Measurements from ENCODE around the gene KRT4. TPM values are rescaled to one million over a fixed set of nuclear protein-coding genes. Genes with fewer than 3 reads are reported as not detected.
"Not testable (repeated sequence)": the region's sequence is repeated elsewhere in the genome, so short reads cannot be mapped to it uniquely, and the experiment has no call there.

The KRT4 gene
- total RNA-seq, 1 experiment from 2014 or later, result not detected

DNA sequence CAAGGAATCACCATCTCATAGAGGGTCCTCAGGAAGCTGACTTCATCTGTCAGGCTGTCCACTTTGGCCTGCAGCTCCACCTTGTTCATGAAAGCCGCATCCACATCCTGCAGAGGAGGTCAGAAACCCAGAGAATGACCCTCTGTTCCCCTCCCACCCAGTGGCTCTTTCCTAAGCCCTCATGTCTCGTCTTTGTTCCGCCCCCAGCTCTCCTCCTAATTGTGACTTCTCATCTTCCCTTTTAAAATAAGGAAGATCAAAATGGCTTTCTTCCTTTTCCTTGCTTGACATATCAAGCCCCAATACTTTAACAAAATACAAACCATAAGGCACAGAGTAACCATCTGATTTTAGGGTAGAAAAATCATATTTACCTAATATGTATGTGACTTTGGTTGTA, 41.1 kb downstream of the KRT4 start:
- Histone ChIP-seq H3K4me3 (ENCODE audit: insufficient read depth, low read depth, low read length) (no peak overlapping the region), H3K27me3 (ENCODE audit: control insufficient read depth, insufficient read depth, low read length) (no peaks in the 10 kb centered on the region; the same call in 1 of the 2 replicates), H3K36me3 (replicated peaks; ENCODE audit: control insufficient read depth, insufficient read depth, low read length) (no peaks in the 10 kb centered on the region)
- DNase-seq, result no peak

DNA sequence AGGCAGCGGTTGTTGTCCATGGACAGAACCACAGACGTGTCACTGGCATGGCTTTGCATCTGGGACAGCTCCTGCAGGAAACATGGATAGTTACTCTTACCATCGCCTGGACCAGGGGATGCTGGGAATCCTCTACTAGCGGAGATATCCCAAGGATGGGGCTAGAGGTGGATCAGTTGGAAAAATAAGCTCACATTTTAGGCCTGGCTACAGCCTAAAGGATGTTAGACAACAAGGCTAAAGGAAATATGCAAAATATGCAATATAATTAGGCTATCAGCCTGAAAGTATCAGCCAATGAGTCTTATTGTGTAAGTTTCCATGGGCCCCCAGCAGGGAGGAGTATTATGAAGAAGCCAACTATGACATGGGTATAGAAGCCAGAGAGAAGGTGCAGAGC, 41.7 kb downstream of the KRT4 start:
- Histone ChIP-seq H3K4me3 (ENCODE audit: insufficient read depth, low read depth, low read length) (no peak overlapping the region), H3K27me3 (ENCODE audit: control insufficient read depth, insufficient read depth, low read length) (no peaks in the 10 kb centered on the region; the same call in 1 of the 2 replicates), H3K36me3 (replicated peaks; ENCODE audit: control insufficient read depth, insufficient read depth, low read length) (no peaks in the 10 kb centered on the region)
- DNase-seq, result no peak

DNA sequence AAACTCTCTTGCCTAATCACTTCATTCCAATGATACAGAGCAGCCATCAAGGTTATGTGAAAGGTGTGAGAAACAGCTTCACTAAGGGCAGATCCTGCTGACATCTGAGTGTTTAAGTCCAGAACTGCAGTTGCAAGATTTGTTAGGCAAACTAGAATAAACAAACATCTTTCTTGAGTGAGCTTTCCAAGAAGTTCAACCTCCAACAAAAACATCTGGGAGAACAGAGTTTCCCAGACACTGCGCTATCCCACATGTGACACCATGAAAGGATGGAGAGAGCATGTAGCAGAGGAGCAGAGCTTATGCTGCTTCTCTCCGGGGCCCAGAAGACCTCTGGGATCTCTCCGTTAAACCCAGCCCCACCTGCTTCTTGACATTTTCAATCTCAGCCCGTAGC, 42.4 kb downstream of the KRT4 start:
- DNase-seq, result no peak
- H3K36me3 ChIP-seq (replicated peaks; ENCODE audit: control insufficient read depth, insufficient read depth, low read length), result no peaks in the 10 kb centered on the region
- H3K4me3 ChIP-seq (ENCODE audit: insufficient read depth, low read depth, low read length), result no peak overlapping the region
- H3K27me3 ChIP-seq (ENCODE audit: control insufficient read depth, insufficient read depth, low read length), result no peaks in the 10 kb centered on the region; the same call in 1 of the 2 replicates

DNA sequence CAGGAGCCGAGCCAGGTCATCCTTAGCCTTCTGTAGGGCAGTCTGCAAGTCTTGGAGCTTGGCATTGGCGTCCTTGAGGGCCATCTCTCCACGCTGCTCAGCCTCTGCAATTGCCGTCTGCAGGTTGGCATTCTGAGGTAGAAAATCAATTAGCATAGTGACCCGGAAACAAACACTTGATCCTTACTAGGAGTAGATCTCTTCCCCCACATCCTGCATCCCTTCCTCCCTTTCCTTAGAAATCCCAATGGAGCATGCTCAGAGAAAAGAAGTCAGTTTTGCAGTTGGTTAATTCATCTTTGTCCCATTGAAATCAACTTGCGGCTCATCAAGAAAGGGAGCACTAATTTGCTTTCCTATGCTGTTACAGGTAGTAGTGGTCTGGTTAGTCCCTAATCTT, 42.8 kb downstream of the KRT4 start:
- no peak for DNase-seq

DNA sequence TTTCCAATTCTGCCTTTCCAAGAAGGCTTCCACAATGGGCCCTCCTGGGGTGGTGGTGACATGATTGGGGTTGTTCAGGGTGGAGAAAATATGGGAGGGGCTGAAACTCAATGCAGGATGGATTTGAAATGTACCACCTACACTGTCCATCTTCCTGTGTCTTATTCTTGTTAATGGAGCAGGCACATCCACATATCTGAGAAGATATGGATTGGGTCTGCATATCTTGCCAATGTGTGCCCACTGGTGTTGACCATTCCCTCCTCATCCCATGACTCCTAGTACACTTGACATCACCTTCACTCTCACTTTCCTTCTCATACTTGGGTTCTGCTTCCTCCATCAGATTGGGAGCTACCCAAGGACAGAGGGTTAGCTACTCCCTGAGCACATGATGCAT, 44.0 kb downstream of the KRT4 start:
- H3K27me3 ChIP-seq (ENCODE audit: control insufficient read depth, insufficient read depth, low read length), result no peaks in the 10 kb centered on the region; the same call in 1 of the 2 replicates
- H3K4me3 ChIP-seq (ENCODE audit: insufficient read depth, low read depth, low read length), result no peak overlapping the region
- H3K36me3 ChIP-seq (replicated peaks; ENCODE audit: control insufficient read depth, insufficient read depth, low read length), result no peaks in the 10 kb centered on the region
- DNase-seq, result no peak

More for the DNA sequence above, 42.8 kb downstream of the KRT4 start:
- H3K36me3 ChIP-seq (replicated peaks; ENCODE audit: control insufficient read depth, insufficient read depth, low read length), result no peaks in the 10 kb centered on the region
- no peak overlapping the region for H3K4me3 ChIP-seq (ENCODE audit: insufficient read depth, low read depth, low read length)
- H3K27me3 ChIP-seq (ENCODE audit: control insufficient read depth, insufficient read depth, low read length), result no peaks in the 10 kb centered on the region; the same call in 1 of the 2 replicates

DNA sequence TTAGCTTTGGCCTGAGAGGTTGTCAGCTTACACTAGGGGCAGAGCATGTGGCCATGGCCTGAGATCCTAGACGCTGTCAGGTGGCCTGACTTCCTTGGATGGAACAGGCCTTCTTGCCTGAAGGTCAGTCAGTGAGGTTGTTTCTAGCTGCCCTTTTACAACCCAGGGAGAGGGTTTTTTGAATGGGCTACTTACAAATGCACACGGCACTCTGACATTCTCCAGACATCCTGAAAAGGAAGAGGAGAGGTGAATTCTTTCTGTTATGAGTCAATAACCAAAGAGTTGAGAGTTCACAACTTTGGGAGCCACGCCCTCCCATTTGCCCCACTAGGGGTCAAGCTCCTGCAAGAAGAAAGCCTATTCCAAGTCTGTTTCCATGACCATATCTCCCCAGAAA, 44.6 kb downstream of the KRT4 start:
- no peak for DNase-seq
- Histone ChIP-seq H3K27me3 (ENCODE audit: control insufficient read depth, insufficient read depth, low read length) (no peaks in the 10 kb centered on the region; the same call in 1 of the 2 replicates), H3K4me3 (ENCODE audit: insufficient read depth, low read depth, low read length) (no peak overlapping the region), H3K36me3 (replicated peaks; ENCODE audit: control insufficient read depth, insufficient read depth, low read length) (no peaks in the 10 kb centered on the region)

DNA sequence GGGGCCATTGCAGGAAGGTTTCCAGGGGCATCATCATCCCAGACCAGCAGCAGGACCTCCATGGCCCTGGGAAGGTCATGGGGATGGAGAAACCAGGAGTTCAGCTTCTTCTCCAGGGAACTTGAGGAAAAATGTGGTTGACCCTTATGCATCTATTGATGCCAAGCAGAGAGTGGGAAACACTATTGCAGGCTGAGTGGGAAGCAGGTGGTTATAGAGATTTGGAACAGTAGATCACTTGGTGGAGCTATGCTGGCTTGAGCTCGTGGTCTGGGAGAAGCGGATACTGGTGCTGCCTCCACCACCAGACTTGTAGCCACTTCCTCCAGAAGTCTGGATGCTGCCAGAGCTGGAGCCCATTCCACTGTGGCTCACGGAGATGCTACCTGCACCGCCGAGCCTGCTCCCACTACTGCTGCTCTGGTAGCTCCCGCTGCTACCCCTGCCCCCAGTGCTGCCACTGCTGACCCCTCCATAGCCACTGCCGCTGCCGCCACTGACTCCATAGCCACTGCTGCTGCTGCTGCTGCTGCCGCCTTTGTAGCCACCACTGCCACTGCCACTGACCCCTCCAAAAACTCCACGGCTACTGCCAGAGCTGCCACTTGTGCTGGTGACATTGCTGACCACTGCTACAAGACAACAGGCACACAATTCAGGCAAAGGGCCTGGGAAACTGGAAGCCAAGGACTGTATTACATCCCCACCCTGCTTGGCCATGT, 45.3 kb downstream of the KRT4 start:
- H3K4me3 ChIP-seq (ENCODE audit: insufficient read depth, low read depth, low read length), result no peak overlapping the region
- no peaks in the 10 kb centered on the region for H3K36me3 ChIP-seq (replicated peaks; ENCODE audit: control insufficient read depth, insufficient read depth, low read length)
- no peak for DNase-seq
- H3K27me3 ChIP-seq (ENCODE audit: control insufficient read depth, insufficient read depth, low read length), result no peaks in the 10 kb centered on the region; the same call in 1 of the 2 replicates

DNA sequence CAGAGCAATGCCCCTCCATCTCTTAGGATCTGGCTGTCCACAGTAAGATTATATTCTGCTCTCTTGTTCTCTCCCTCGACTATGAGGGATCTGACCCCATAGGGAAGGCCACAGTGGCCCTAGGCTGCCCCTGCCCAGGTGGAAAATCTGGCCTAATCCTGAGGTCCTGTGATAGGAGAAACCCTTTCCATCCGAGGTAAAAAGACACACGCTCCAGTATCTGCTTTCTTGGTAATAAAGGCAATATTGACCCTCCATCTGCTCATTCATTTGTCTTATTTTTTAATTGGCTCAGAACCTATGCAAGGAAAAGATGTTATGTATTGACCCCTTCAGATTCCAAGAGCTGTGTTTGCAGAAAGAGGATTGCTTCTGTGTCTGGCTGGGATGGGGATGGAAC, 46.5 kb downstream of the KRT4 start:
- no peak for DNase-seq
- H3K4me3 ChIP-seq (ENCODE audit: insufficient read depth, low read depth, low read length), result no peak overlapping the region
- no peaks in the 10 kb centered on the region; the same call in 1 of the 2 replicates for H3K27me3 ChIP-seq (ENCODE audit: control insufficient read depth, insufficient read depth, low read length)
- H3K36me3 ChIP-seq (replicated peaks; ENCODE audit: control insufficient read depth, insufficient read depth, low read length), result no peaks in the 10 kb centered on the region

DNA sequence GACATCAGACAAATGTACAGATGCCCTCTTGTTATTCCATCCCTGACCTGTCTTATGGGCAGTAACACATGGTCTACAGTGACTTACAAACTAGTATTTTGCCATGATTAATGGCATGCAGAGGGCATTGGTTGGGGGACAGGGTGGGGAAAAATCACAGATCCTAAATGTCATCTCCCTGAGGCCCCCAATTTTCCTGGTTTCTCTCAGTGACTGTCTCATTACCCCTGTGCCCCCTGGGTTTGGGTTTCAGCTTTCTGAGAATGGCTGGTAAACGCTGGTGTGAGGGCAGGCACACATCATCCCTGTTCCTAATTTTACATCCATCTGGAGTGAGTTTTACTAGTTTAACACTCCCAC, 46.9 kb downstream of the KRT4 start:
- no peak for DNase-seq
- H3K4me3 ChIP-seq (ENCODE audit: insufficient read depth, low read depth, low read length), result no peak overlapping the region
- no peaks in the 10 kb centered on the region; the same call in 1 of the 2 replicates for H3K27me3 ChIP-seq (ENCODE audit: control insufficient read depth, insufficient read depth, low read length)
- H3K36me3 ChIP-seq (replicated peaks; ENCODE audit: control insufficient read depth, insufficient read depth, low read length), result no peaks in the 10 kb centered on the region

DNA sequence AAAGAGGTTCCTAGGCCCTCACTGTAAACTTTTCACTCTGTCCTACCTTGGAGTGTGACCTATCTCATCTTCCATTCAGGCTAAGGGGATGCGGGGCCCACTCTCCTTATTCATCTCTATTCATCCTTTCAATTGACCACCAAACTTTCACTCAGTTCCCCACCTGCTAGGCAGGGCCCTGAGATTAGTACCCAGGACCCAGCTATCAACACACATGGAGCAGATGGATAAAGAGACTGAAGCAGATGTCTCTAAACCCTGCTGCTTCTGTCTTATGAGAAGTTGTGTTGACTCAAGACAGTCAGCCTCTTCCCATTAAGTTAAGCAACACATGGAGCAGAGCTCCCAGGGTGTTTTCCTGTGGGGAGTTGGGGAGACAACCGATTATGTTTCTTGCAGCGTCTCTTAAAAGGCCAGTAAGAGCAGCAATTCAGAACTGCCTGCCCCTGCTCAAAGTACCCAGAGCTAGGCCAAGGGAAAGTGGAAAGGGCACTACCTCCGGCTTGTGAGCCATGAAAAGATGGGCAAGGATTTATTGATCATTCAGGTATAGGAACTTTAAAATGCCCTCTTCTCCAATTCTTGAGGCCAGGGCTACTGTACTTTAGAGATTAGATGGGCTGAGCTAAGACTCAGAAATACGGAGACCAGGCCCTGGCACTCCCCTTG, 47.4 kb downstream of the KRT4 start:
- no peaks in the 10 kb centered on the region; the same call in 1 of the 2 replicates for H3K27me3 ChIP-seq (ENCODE audit: control insufficient read depth, insufficient read depth, low read length)

DNA sequence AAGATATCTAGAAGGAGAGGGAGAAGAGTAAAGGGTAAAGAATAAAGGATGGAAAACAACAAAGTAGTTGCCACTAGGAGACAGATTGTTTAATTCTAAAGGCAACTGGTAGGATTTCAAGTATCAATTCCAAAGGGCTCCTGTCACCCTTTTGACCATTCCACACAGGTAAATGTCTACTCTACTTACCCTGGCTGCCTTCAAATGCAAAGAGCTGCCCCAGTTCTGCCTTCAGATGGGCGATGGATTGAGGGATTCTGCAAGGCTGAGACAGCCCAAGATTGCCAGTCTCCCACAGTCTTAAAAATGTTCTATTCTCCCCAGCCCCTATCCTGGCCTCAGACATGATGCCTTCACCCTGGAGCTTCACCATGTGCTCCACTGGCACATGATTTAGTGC, 48.2 kb downstream of the KRT4 start:
- Histone ChIP-seq H3K36me3 (replicated peaks; ENCODE audit: control insufficient read depth, insufficient read depth, low read length) (no peaks in the 10 kb centered on the region), H3K4me3 (ENCODE audit: insufficient read depth, low read depth, low read length) (no peak overlapping the region), H3K27me3 (ENCODE audit: control insufficient read depth, insufficient read depth, low read length) (no peaks in the 10 kb centered on the region; the same call in 1 of the 2 replicates)
- no peak for DNase-seq

More for the DNA sequence above, 47.4 kb downstream of the KRT4 start:
- DNase-seq, result no peak
- no peaks in the 10 kb centered on the region for H3K36me3 ChIP-seq (replicated peaks; ENCODE audit: control insufficient read depth, insufficient read depth, low read length)
- no peak overlapping the region for H3K4me3 ChIP-seq (ENCODE audit: insufficient read depth, low read depth, low read length)

DNA sequence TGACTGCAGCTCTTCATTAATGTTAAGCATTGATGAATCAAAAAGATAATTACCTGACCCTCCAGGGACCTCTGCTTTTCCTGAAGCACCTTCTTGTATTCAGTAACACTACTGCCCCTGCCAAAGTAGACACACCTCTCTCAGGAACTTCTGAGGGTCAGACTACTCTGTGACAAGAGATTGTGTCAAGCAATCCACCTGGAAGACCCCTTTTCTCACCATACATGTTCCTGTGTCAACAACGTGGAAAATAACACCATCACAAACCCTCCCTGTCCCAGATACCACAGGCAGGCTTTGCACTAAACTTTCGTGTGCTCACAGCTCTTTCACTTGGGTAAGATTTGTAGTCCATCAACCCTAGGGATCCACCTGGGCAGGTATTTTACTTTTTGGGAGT, 49.9 kb downstream of the KRT4 start:
- H3K36me3 ChIP-seq (replicated peaks; ENCODE audit: control insufficient read depth, insufficient read depth, low read length), result no peaks in the 10 kb centered on the region
- H3K27me3 ChIP-seq (ENCODE audit: control insufficient read depth, insufficient read depth, low read length), result no peaks in the 10 kb centered on the region
- no peak for DNase-seq
- no peak overlapping the region for H3K4me3 ChIP-seq (ENCODE audit: insufficient read depth, low read depth, low read length)

DNA sequence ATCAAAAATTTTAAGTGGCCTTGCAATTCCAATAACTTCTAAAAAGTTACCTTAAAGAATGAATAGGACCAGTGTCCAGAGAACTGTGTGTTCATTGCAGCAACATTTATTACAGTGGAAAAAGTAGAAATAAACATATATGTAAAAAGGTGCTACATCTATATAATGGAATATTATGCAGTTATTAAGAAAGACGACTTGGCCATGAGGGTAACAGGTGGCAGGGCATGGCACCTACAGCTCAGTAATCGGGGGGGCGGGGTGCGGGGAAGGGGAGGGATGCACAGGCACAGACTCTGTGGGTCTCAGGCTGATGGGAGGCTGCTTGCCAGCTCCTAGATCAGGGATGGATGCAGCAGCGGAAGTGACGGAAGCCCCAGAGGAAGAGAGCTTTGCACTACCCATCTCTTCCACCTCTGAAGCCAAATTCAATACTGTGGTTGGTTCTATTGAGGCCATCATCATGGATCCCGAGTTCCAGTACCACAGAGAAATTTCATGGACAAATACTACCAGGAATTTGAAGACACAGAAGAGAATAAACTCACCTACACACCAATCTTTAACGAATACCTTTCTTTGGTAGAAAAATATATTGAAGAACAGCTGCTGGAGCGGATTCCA, 50.8 kb downstream of the KRT4 start:
- H3K36me3 ChIP-seq (replicated peaks; ENCODE audit: control insufficient read depth, insufficient read depth, low read length), result no peaks in the 10 kb centered on the region
- DNase-seq, result no peak
- no peak overlapping the region for H3K4me3 ChIP-seq (ENCODE audit: insufficient read depth, low read depth, low read length)
- H3K27me3 ChIP-seq (ENCODE audit: control insufficient read depth, insufficient read depth, low read length), result no peaks in the 10 kb centered on the region

DNA sequence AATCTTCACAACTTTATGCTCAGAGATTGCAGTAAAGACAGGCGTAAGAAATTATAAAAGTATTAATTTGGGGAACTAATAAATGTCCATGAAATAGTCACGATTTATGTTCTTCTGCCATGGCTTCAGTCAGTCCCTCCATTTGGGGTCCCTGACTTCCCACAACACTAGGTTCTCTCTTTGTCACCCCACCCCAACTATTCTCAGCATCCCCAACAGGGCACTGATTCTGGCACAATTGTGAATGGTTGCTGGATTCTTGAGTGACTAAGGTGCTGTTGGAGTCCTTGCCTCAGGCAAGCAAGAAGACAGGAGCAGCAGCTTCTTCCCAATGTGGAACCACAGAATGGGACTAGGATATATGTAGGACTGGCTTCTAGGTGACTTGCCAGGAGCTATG, 52.1 kb downstream of the KRT4 start:
- Histone ChIP-seq H3K36me3 (replicated peaks; ENCODE audit: control insufficient read depth, insufficient read depth, low read length) (no peaks in the 10 kb centered on the region), H3K4me3 (ENCODE audit: insufficient read depth, low read depth, low read length) (no peak overlapping the region), H3K27me3 (ENCODE audit: control insufficient read depth, insufficient read depth, low read length) (no peaks in the 10 kb centered on the region)
- no peak for DNase-seq

DNA sequence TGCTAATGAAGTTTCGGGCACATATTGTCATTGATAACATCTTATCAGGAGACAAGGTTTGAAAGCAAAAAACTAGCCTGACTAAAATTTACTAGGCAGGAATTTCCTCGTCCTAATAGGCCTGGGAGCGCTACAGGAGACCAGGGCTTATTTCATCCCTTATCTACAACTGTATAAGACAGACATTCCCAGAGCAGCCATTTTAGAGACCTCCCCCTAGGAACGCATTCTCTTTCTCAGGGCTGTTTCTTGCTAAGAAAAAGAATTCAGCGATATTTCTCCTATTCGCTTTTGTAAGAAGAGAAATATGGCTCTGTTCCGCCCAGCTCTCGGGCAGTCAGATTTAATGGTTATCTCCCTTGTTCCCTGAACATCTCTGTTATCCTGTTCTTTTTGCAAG, 52.7 kb downstream of the KRT4 start:
- not testable (repeated sequence) for H3K4me3 ChIP-seq (ENCODE audit: insufficient read depth, low read depth, low read length); DNase-seq; H3K36me3 ChIP-seq (replicated peaks; ENCODE audit: control insufficient read depth, insufficient read depth, low read length); H3K27me3 ChIP-seq (ENCODE audit: control insufficient read depth, insufficient read depth, low read length)
